GM23338 (cell line): ENCODE results near the gene FAM209A. TPM values are rescaled to one million over a fixed set of nuclear protein-coding genes. Genes with fewer than 3 reads are reported as not detected.

Source experiments
- ATAC-seq: fragments of 200-7000 bp; cut with Tn5 transposase; 3 replicates; pipeline ENCODE4 v1.9.1; 2020
- DNase-seq: peaks from one replicate; pipeline ENCODE4 v3.0.0-alpha.2; 2015; ENCODE audit warnings: low spot score
- H2AFZ ChIP-seq: fragments of 200-600 bp; sonication (generic); 2 replicates; pipeline ENCODE4 v1.8.0; 2016; ENCODE audit warnings: antibody characterized with exemption, mild to moderate bottlenecking, moderate library complexity
- H3F3A ChIP-seq: fragments of 200-600 bp; sonication (generic); replicated peaks from 2 replicates; pipeline ENCODE4 v1.8.0; 2017; ENCODE audit warnings: antibody characterized with exemption, mixed run types, low read depth
- H3K27ac ChIP-seq: fragments of 200-600 bp; sonication (generic); 2 replicates; pipeline ENCODE4 v1.6.1; 2016; ENCODE audit warnings: low read depth
- H3K27me3 ChIP-seq: fragments of 200-600 bp; sonication (generic); 2 replicates; pipeline ENCODE4 v1.8.0; 2016; ENCODE audit warnings: mild to moderate bottlenecking, mixed run types, moderate library complexity; ENCODE audit not compliant: insufficient read depth
- H3K36me3 ChIP-seq: fragments of 200-600 bp; sonication (generic); 2 replicates; pipeline ENCODE4 v1.8.0; 2016; ENCODE audit warnings: mild to moderate bottlenecking; ENCODE audit not compliant: insufficient read depth
- H3K4me1 ChIP-seq: fragments of 200-600 bp; sonication (generic); 2 replicates; pipeline ENCODE4 v1.8.0; 2016; ENCODE audit warnings: mild to moderate bottlenecking, moderate library complexity; ENCODE audit not compliant: insufficient read depth
- H3K4me2 ChIP-seq: fragments of 200-600 bp; sonication (generic); 2 replicates; pipeline ENCODE4 v1.7.1; 2017; ENCODE audit warnings: mixed run types
- H3K4me3 ChIP-seq: fragments of 200-600 bp; sonication (generic); 2 replicates; pipeline ENCODE4 v1.6.1; 2016; ENCODE audit warnings: mixed run types
- H3K79me2 ChIP-seq: fragments of 200-600 bp; sonication (generic); replicated peaks from 2 replicates; pipeline ENCODE4 v1.8.0; 2017; ENCODE audit warnings: mild to moderate bottlenecking; ENCODE audit not compliant: insufficient read depth
- H3K9me2 ChIP-seq: fragments of 200-600 bp; sonication (generic); 2 replicates; pipeline ENCODE4 v1.8.0; 2017; ENCODE audit not compliant: insufficient read depth
- H4K20me1 ChIP-seq: fragments of 200-600 bp; sonication (generic); replicated peaks from 2 replicates; pipeline ENCODE4 v1.8.0; 2017; ENCODE audit warnings: mild to moderate bottlenecking; ENCODE audit not compliant: insufficient read depth
- H3K27ac Mint-ChIP-seq: 2 replicates; pipeline ENCODE4 v1.8.0; 2020; ENCODE audit warnings: inconsistent platforms, mild to moderate bottlenecking, moderate library complexity, mixed read lengths
- H3K27me3 Mint-ChIP-seq: 3 replicates; pipeline ENCODE4 v1.8.0; 2022; ENCODE audit warnings: low read depth, mild to moderate bottlenecking, moderate library complexity, mixed read lengths, inconsistent platforms; ENCODE audit not compliant: insufficient read depth, poor library complexity
- H3K36me3 Mint-ChIP-seq: 3 replicates; pipeline ENCODE4 v1.8.0; 2021; ENCODE audit warnings: low read depth, mild to moderate bottlenecking, inconsistent platforms, moderate library complexity, mixed read lengths
- H3K4me1 Mint-ChIP-seq: 3 replicates; pipeline ENCODE4 v1.8.0; 2020; ENCODE audit warnings: mild to moderate bottlenecking, inconsistent platforms, mixed read lengths
- H3K4me3 Mint-ChIP-seq: 3 replicates; pipeline ENCODE4 v1.8.0; 2021; ENCODE audit warnings: moderate library complexity, mild to moderate bottlenecking, inconsistent platforms, mixed read lengths
- H3K9me3 Mint-ChIP-seq: 3 replicates; pipeline ENCODE4 v1.8.0; 2020; ENCODE audit warnings: moderate library complexity, mild to moderate bottlenecking, inconsistent platforms, mixed read lengths
- CREB1 ChIP-seq: fragments of 250-450 bp; sonication (Bioruptor Pico); IDR thresholded peaks from 2 replicates; pipeline ENCODE4 v1.5.0; 2020; ENCODE audit warnings: low read depth, mild to moderate bottlenecking, moderate library complexity
- NANOG ChIP-seq: IDR thresholded peaks from 2 replicates; pipeline ENCODE4 v1.6.1; 2016; ENCODE audit warnings: antibody characterized with exemption, borderline replicate concordance
- polyA plus RNA-seq: library from polyadenylated mRNA; unstranded; fragments of >200 nt; fragmentation: Nextera tagmentation; extraction: Ambion mirVana; gene quantifications from 2 replicates; pipeline ENCODE4 v1.2.1, GENCODE V29; 2016
- total RNA-seq: library from RNA; depleted of rRNA; stranded (reverse); fragments of >200 nt; shearing (Covaris generic); gene quantifications from 2 replicates; pipeline ENCODE4 v1.2.3, GENCODE V29; 2014
- TF ChIP-seq, protein P1 (sequence below), 2 experiments: fragments of 200-600 bp in 1 of 2; sonication (generic) in 1 of 2; conservative IDR thresholded peaks; 2 replicates each; pipeline versions ENCODE4 v1.5.1 to v1.6.1; 2016 to 2017; ENCODE audit warnings: antibody characterized with exemption in 2 of 2, low read depth in 2 of 2, mild to moderate bottlenecking in 2 of 2, moderate library complexity in 1 of 2

FAM209A gene
- total and polyA plus RNA-seq, 2 experiments from 2014 or later, result not detected

- Histone ChIP-seq H3K4me3 (no peak overlapping the region), H3K4me1 (no peaks in the 10 kb centered on the region), H3K36me3 (no peaks in the 10 kb centered on the region), H3K9me2 (no peaks in the 10 kb centered on the region), H3K27me3 (no peaks in the 10 kb centered on the region), H3K27ac (no peak overlapping the region), H3F3A (no peaks in the 10 kb centered on the region), H3K79me2 (0 out of 2 replicates have a peak, but pooled peaks cover 6% of the 10 kb centered on the region), H3K4me2 (no peak overlapping the region), H2AFZ (no peak overlapping the region), H4K20me1 (peaks cover 5% of the 10 kb centered on the region; the same call in 1 of the 2 replicates)
- Mint-ChIP-seq H3K9me3 (no peaks in the 10 kb centered on the region), H3K4me1 (no peaks in the 10 kb centered on the region), H3K4me3 (no peak overlapping the region), H3K27me3 (no peaks in the 10 kb centered on the region), H3K36me3 (peaks cover 14% of the 10 kb centered on the region), H3K27ac (no peak overlapping the region)
- ATAC-seq (no peak), DNase-seq (no peak)
- TF ChIP-seq CREB1 (CRISPR knock-in tag) (no peak), NANOG (no peak)
These were observed 23.4 kb upstream of the FAM209A start for GRCh38 chr20:56501116-56501515.

- Histone ChIP-seq H3K36me3 (no peaks in the 10 kb centered on the region), H2AFZ (no peak overlapping the region), H3K4me3 (no peak overlapping the region), H4K20me1 (peaks cover 5% of the 10 kb centered on the region; the same call in 1 of the 2 replicates), H3K27me3 (no peaks in the 10 kb centered on the region), H3K4me1 (no peaks in the 10 kb centered on the region), H3K4me2 (no peak overlapping the region), H3K27ac (no peak overlapping the region), H3K9me2 (no peaks in the 10 kb centered on the region), H3F3A (no peaks in the 10 kb centered on the region), H3K79me2 (0 out of 2 replicates have a peak, but pooled peaks cover 6% of the 10 kb centered on the region)
- H3K27ac Mint-ChIP-seq, result peak overlapping the region; percentile 61
- no peaks in the 10 kb centered on the region for H3K9me3 Mint-ChIP-seq
- H3K4me1 Mint-ChIP-seq, result no peaks in the 10 kb centered on the region
- H3K36me3 Mint-ChIP-seq, result no peaks in the 10 kb centered on the region
- DNase-seq (peak; percentile 37), ATAC-seq (peak; percentile 53)
- TF ChIP-seq, protein P1, sequence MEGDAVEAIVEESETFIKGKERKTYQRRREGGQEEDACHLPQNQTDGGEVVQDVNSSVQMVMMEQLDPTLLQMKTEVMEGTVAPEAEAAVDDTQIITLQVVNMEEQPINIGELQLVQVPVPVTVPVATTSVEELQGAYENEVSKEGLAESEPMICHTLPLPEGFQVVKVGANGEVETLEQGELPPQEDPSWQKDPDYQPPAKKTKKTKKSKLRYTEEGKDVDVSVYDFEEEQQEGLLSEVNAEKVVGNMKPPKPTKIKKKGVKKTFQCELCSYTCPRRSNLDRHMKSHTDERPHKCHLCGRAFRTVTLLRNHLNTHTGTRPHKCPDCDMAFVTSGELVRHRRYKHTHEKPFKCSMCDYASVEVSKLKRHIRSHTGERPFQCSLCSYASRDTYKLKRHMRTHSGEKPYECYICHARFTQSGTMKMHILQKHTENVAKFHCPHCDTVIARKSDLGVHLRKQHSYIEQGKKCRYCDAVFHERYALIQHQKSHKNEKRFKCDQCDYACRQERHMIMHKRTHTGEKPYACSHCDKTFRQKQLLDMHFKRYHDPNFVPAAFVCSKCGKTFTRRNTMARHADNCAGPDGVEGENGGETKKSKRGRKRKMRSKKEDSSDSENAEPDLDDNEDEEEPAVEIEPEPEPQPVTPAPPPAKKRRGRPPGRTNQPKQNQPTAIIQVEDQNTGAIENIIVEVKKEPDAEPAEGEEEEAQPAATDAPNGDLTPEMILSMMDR (conservative IDR thresholded peaks at IDR 0.05; ENCODE audit: low read depth in 2 of 2), result no peak
- H3K27me3 Mint-ChIP-seq, result no peaks in the 10 kb centered on the region
- H3K4me3 Mint-ChIP-seq, result no peak overlapping the region
These were observed 20.6 kb upstream of the FAM209A start for GRCh38 chr20:56503916-56504315.

DNA sequence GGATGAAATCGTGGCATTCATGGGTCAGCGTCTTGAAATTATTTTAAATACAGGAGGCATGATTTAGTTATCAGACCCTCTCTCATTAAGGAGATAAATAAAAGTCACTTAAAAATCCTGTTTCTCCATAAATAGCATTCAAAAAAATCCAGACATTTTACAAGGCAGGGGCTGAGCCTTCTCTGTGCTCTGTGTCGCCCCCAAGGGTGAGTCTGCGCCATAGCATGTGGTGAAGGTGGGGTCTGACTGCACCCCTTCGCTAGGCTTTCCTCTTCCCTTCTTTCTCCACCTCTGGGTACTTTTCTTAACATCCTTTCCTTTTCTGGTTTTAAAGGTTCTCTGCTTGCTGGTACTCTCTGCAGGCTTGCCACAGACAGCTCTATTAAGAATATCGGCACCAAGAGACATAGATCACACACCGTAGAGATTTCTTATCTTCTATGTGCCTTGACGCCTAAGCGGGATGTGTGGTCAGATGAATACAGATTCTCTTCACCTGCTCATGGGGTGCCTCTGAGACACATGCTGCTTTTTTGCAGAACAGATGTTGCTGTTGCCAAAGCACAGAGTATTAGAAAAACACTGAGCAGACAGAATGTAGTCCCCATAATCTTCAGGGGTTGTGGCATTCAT lies 20.1 kb upstream of the FAM209A start:
- H3F3A ChIP-seq, result no peaks in the 10 kb centered on the region
- H3K79me2 ChIP-seq, result 0 out of 2 replicates have a peak, but pooled peaks cover 6% of the 10 kb centered on the region
- no peak overlapping the region for H3K4me3 ChIP-seq
- peak; percentile 92 for ATAC-seq
- no peaks in the 10 kb centered on the region for H3K4me1 Mint-ChIP-seq
- no peaks in the 10 kb centered on the region for H3K27me3 ChIP-seq
- peak overlapping the region; percentile 61; the same call in 1 of the 2 replicates for H3K27ac Mint-ChIP-seq
- no peaks in the 10 kb centered on the region for H3K27me3 Mint-ChIP-seq
- no peaks in the 10 kb centered on the region for H3K9me2 ChIP-seq
- no peak overlapping the region for H3K4me2 ChIP-seq
- no peaks in the 10 kb centered on the region for H3K9me3 Mint-ChIP-seq
- no peak overlapping the region for H3K27ac ChIP-seq
- peaks cover 5% of the 10 kb centered on the region; the same call in 1 of the 2 replicates for H4K20me1 ChIP-seq
- no peaks in the 10 kb centered on the region for H3K36me3 ChIP-seq
- no peaks in the 10 kb centered on the region for H3K36me3 Mint-ChIP-seq
- H3K4me1 ChIP-seq, result no peaks in the 10 kb centered on the region
- DNase-seq, result peak; percentile 64
- H2AFZ ChIP-seq, result no peak overlapping the region
- H3K4me3 Mint-ChIP-seq, result no peak overlapping the region
- TF ChIP-seq, protein P1 (conservative IDR thresholded peaks at IDR 0.05; ENCODE audit: low read depth in 2 of 2), result peak; percentile 65 to 75
- no peak for TF ChIP-seq NANOG
